ENCODE data around the gene TOMM40L. TPM values are rescaled to one million over a fixed set of nuclear protein-coding genes. Genes with fewer than 3 reads are reported as not detected.
A peak's percentile ranks its signal among the peaks of the same experiment; 100 is the strongest.

The TOMM40L gene
- total RNA-seq, 3 donors from 2014 or later = 17.2 to 24.5 (median 23.5) TPM

- Histone ChIP-seq H3K4me1 (ENCODE audit: low read depth) (no peaks in the 10 kb centered on the region), H3K4me3 (no peak overlapping the region), H3K9me3 (no peaks in the 10 kb centered on the region), H3K36me3 (ENCODE audit: low read depth) (no peaks in the 10 kb centered on the region)
- no peak for TF ChIP-seq CTCF (IDR thresholded peaks at IDR 0.05)
- intact Hi-C loops (cut with DNase I, micrococcal nuclease) = no loop called here
- DNase-seq (no peak), ATAC-seq (no peak)
Measured at GRCh38 chr1:161265305-161265704, 39.4 kb downstream of the TOMM40L start.

GRCh38 chr1:161266202-161266601 lies 40.3 kb downstream of the TOMM40L start:
- no peaks in the 10 kb centered on the region for H3K4me1 ChIP-seq (ENCODE audit: low read depth)
- H3K4me3 ChIP-seq = no peak overlapping the region
- intact Hi-C loops (cut with DNase I, micrococcal nuclease) = no loop called here
- TF ChIP-seq CTCF (IDR thresholded peaks at IDR 0.05) = no peak
- no peaks in the 10 kb centered on the region for H3K9me3 ChIP-seq
- no peaks in the 10 kb centered on the region for H3K36me3 ChIP-seq (ENCODE audit: low read depth)
- no peak for DNase-seq
- ATAC-seq = no peak

- Histone ChIP-seq H3K4me1 (ENCODE audit: low read depth) (no peaks in the 10 kb centered on the region), H3K36me3 (ENCODE audit: low read depth) (no peaks in the 10 kb centered on the region), H3K9me3 (no peaks in the 10 kb centered on the region), H3K4me3 (no peak overlapping the region)
- intact Hi-C loops (cut with DNase I, micrococcal nuclease) = no loop called here
- ATAC-seq (no peak), DNase-seq (no peak)
- TF ChIP-seq CTCF (IDR thresholded peaks at IDR 0.05) = no peak
Measured at GRCh38 chr1:161266836-161267235, 41.0 kb downstream of the TOMM40L start.

GRCh38 chr1:161267321-161267720 lies 41.5 kb downstream of the TOMM40L start:
- no peaks in the 10 kb centered on the region for H3K4me1 ChIP-seq (ENCODE audit: low read depth)
- DNase-seq (peak in 1 of 3 donors; percentile 10), ATAC-seq (no peak)
- H3K9me3 ChIP-seq = no peaks in the 10 kb centered on the region
- no peak for TF ChIP-seq CTCF (IDR thresholded peaks at IDR 0.05)
- intact Hi-C loops (cut with DNase I, micrococcal nuclease) = no loop called here
- H3K4me3 ChIP-seq = no peak overlapping the region
- no peaks in the 10 kb centered on the region for H3K36me3 ChIP-seq (ENCODE audit: low read depth)

GRCh38 chr1:161273402-161273801 lies 47.5 kb downstream of the TOMM40L start:
- Histone ChIP-seq H3K36me3 (ENCODE audit: low read depth) (no peaks in the 10 kb centered on the region), H3K9me3 (no peaks in the 10 kb centered on the region), H3K4me3 (no peak overlapping the region), H3K4me1 (ENCODE audit: low read depth) (no peaks in the 10 kb centered on the region)
- DNase-seq (no peak), ATAC-seq (no peak)
- TF ChIP-seq CTCF (IDR thresholded peaks at IDR 0.05) = no peak
- intact Hi-C loops (cut with DNase I, micrococcal nuclease) = no loop called here

- ATAC-seq (no peak), DNase-seq (no peak)
- intact Hi-C loops (cut with DNase I, micrococcal nuclease) = no loop called here
- H3K4me3 ChIP-seq = no peak overlapping the region
- no peak for TF ChIP-seq CTCF (IDR thresholded peaks at IDR 0.05)
- H3K9me3 ChIP-seq = no peaks in the 10 kb centered on the region
- H3K36me3 ChIP-seq (ENCODE audit: low read depth) = no peaks in the 10 kb centered on the region
- H3K4me1 ChIP-seq (ENCODE audit: low read depth) = no peaks in the 10 kb centered on the region
Measured at GRCh38 chr1:161274874-161275273, 49.0 kb downstream of the TOMM40L start.

All from mucosa of descending colon (tissue), 3 donors.